GM21515 (cell line): ENCODE measurements around the gene GRM1.
"Not testable (repeated sequence)": the region's sequence is repeated elsewhere in the genome, so short reads cannot be mapped to it uniquely, and the experiment has no call there.

Experiments
- ATAC-seq: cut with Tn5 transposase; IDR thresholded peaks from one replicate; pipeline ENCODE4 v1.9.1; 2021; ENCODE audit not compliant: unreplicated experiment

Gene GRM1

DNA sequence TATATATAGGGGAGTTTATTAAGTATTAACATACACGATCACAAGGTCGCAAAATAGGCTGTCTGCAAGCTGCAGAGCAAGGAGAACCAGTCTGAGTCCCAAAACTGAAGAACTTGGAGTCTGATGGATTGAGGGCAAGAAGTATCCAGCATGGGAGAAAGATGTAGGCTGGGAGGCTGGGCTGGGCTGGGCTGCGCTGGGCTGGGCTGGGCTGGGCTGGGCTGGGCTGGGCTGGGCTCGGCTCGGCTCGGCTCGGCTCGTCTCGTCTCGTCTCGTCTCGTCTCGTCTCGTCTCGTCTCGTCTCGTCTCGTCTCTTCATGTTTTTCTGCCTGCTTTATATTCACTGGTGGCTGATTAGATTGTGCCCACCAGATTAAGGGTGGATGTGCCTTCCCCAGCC lies 238.6 kb downstream of the GRM1 start:
- no peak for ATAC-seq

DNA sequence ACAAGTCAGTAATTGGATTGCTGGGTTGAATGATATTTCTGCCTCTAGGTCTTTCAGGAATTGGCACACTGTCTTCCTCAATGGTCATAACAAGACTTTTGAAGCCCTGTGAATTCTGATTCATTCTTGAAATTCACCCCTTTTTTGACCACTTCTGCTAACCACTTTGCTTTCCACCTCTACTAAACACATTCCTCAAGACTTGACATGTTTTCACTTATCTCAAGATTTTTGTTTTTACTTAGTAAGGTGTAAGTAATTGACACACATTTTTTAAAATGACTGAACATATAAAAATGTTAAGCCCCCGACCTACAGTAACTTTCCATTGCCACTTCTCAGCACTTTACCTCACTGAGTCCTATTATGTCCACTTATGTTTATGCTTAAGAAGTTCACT lies 239.1 kb downstream of the GRM1 start:
- no peak for ATAC-seq

- ATAC-seq = no peak
Observed at GRCh38 chr6:146269482-146269881, 240.6 kb downstream of the GRM1 start.

DNA sequence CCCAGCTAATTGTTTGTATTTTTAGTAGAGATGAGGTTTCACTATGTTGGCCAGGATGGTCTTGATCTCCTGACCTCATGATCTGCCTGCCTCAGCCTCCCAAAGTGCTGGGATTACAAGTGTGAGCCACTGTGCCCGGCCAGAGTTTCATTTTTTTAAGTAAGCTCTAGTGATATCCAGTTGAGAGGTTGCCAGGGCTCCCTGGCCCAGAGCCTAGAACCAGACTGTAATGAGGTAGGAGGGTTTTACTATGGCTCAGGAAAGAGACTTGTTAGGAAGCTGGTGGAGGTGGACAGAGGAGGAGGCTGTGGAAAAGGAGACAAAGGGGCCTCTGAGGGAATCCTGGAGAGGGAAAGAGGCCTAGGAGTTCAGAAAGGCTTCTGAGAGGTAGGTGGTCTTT lies 242.3 kb downstream of the GRM1 start:
- not testable (repeated sequence) for ATAC-seq

GRCh38 chr6:146273490-146273889 lies 244.6 kb downstream of the GRM1 start:
- no peak for ATAC-seq

DNA sequence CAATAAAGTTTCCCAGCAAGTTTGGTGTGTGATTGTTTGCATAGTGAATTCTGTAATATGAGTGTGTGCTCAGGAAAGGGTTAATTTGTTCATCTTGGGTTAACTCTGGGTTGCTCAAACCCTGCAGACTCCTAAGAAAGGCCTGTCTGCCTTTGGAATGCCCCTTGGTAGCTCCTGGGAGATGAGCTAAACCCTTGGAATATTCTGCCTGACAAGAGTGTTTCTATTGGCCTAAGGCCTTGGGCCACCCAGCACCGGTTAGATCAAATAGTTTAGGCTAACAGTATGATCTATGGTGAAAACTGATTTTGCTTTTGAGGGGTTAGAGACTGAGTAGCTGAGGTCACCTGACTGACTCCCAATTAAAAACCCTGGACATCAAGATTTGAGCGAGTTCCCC lies 248.3 kb downstream of the GRM1 start:
- no peak for ATAC-seq

- ATAC-seq = no peak
Observed at GRCh38 chr6:146281651-146282362, 252.9 kb downstream of the GRM1 start.

DNA sequence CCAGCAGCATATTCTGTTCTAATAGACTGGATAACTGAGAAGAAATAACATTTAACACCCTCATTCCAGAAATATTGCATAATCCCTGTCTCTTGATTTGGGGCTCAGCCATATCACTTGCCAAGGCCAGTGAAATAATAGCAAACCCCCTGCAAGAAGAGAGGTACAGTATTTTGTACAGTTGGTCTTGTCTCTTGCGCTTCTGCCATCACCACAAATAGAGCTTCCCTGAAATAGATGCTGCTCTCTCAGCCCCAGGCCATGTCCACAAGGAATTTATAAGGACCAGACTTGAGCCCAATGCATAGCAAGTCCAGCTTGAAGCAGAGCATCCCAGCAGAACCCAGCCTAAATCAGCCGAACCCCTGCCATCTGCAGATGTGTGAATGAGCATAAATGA lies 254.0 kb downstream of the GRM1 start:
- no peak for ATAC-seq

DNA sequence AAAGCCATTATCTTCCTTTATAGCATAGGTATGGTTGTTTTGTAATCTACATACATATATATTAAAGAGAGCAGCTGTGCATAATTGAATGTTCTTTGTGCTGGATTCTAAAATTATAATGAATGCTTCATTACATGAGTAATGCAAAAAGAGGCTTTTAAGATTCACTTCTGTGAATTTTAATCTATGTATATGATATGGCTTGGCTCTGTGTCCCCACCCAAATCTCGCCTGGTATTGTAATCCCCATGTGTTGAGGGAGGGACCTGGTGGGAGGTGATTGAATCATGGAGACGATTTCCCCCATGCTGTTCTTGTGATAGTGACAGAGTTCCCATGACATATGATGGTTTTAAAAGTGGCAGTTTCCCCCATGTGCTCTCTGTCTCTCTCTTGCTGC lies 255.4 kb downstream of the GRM1 start:
- ATAC-seq = no peak

DNA sequence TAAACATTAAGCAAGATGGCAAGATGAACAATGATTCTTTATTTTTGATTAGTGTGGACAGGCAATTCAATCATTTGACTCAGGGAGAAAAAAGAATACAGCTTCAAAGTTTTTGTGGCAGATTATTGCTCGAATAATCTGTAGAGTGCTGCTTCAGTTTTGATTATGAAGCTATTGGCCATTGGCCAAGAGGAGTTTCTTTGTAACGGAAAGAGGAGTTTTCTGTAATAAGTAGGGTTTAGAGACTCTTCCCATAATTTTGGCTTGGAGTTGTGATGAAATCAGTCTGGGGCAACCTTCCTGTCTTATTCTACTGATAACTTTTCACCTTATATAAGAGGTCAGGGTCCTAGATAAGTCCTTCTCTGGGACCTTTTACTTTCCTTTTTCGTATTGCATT lies 258.1 kb downstream of the GRM1 start:
- ATAC-seq = no peak

GRCh38 chr6:146287691-146288369 lies 259.0 kb downstream of the GRM1 start:
- no peak for ATAC-seq

DNA sequence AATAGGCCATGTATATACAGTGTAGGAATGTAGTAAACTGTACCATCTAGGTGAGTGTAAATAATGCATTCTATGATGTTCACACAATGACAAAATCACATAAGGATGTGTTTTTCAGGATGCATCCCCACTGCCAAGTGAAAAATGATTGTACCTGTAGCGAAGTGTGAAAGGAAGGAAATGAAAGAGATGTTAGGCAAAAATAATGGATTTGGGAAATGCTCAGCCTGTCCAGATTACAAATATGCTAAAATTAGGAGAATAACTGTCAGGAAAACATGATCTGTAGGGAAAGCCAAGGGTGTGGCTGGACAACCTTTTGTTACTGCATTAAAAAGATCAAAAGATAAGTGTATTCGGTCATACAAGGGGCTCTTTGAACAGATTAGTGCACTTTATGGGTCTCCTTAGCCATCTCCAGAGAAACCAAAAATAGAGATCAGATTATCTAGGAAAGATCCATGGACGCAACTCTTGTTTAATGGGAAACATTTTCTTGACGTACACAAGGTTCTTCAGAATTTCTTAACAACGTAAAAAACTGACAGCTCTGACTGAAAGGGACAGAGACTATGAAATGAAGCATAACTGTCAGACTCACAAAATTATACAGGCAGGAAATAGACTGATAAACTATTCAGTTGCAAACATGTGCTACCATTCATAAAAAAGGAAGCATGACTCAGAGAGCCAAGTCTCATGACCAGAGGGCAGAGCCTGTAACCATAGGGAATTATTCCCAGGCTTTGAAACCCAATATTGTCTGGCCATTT lies 261.1 kb downstream of the GRM1 start:
- ATAC-seq = no peak

GRCh38 chr6:146290589-146290901 lies 261.7 kb downstream of the GRM1 start:
- ATAC-seq = no peak

- ATAC-seq = no peak
Observed at GRCh38 chr6:146292506-146292905, 263.6 kb downstream of the GRM1 start.

- no peak for ATAC-seq
Observed at GRCh38 chr6:146295695-146296094, 266.8 kb downstream of the GRM1 start.

DNA sequence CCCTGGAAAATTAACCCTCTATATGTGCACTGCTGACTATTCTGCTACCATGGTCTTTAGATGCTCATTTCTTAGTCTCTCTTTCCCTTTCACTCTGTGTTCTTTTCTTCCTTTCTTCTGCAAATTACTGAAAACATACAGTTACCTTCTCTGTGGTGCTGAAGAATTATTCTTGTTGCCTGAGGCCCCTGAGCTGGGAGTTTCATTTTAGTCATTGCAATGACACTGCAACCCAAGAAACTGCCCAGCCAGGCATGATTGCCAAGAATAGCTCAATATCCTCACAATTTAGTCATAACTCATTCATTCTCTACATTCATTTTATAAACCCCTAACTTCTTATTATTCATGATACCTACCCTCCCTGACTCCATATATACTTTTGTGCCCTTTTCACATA lies 269.0 kb downstream of the GRM1 start:
- no peak for ATAC-seq

GRCh38 chr6:146300521-146300920 lies 271.7 kb downstream of the GRM1 start:
- no peak for ATAC-seq

DNA sequence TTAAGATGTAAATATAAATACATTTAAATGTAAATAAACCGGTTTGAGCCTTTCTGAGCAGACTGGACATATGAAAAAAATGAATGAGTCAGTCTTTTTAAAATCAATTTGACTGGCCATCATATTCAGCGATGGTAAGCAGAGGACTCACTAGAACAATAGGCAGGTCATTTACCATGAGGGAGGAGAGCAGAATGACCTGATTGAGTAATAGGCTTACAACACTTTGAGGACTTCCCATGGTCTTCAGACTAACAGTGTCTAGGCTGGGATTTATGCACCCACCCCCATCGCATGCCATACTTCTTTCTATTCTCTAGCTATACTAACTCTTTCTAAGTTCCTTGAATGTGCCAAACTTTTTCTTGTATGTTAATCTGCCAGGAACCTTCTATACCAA lies 272.9 kb downstream of the GRM1 start:
- ATAC-seq = no peak

DNA sequence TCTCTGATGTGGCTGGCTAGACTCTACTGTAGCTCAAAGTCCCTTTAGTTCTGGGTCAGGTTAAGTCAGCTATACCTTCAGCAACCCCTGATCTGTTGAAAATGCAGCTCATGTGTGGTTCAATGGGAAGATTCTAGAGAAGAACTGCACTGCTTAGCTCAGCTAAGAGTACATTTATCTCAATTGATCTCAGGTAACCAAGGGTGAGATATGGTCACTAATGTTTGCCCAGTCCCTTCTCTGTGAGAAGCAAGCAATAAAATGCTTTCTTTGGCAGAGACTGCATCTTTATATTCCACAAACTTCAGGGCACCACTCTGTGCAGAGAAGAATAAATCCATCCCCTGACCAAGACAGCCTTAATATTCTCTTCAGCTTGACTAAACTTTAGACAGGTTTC lies 274.1 kb downstream of the GRM1 start:
- ATAC-seq = no peak

DNA sequence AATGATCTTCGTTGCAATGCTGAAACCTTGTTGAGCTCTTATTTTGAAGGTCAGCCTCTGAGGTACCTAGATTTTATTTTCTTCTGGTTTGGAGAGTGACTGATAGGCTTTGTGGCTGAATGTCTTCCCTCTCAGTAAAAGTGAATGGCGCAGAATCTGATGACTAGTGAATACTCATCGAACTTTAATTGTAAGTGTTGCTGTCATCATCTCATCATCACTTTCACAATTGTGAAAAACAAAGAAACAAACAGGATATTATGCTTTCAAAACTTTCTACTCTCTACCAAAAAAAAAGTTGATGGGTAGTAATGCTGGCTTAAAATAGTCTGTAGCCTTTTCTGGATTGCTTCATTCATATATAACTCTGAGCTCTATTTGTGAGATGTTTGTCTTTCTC lies 275.3 kb downstream of the GRM1 start:
- no peak for ATAC-seq

DNA sequence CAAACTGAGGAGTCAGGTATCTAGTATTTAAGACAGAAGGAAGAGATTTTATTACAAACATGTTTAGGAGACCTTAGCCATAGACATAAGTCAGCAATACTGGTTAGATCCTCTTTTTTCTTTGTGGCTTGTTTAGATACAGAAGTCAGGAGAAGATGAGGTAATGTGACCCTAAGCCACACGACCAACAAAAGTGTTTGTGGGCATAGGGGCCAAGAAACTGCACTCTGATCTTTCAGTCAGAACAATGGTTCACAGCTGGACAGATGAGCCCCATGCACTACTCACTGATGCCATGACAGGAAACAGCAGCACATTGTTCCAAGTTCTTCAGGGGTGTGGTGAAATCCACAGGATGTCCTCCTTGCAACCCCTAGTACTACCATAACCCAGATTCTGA lies 276.2 kb downstream of the GRM1 start:
- no peak for ATAC-seq

DNA sequence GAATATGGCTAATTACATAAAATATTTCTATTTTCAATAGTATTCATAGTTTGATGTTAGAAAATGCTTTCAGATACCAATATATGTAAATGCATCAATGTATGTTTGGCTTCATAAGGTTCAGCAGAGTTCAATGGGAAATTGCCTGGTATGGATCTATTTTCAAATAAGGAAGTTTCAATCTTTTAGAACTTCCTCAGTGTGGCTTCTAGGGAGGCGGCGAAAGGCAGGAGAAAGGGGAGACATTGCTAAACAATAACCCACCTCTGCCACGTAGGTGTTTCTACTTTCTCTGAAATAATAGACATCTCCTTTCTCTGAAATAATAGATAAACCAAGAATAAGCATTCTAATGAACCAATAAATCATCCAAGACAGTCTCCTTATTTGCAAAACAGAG lies 277.1 kb downstream of the GRM1 start:
- no peak for ATAC-seq
